ENCODE results near the gene N4BP2L1. TPM values are rescaled to one million over a fixed set of nuclear protein-coding genes. Genes with fewer than 3 reads are reported as not detected.
A peak's percentile ranks its signal among the peaks of the same experiment; 100 is the strongest.

Gene N4BP2L1
- polyA plus RNA-seq, 3 donors, result 50.9 to 82.5 (median 81.5) TPM

DNA sequence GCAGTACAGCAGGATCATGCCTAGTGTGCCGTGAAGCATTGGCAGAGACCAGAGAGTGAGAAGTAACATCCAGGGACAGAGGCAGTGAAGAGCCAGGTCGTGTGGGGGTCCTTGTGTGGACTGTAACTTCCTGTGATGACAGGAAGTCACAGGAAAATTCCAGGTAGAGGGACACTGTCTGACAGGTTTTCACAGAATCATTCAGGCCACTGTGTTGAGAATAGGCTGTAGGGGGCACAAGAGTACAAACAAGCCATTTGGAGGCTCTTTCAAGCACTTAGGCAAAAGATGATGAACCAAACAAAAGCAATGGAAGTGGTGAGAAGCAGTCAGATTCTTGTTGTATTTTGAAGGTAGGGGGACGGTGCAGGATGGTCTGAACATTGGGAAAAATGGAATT is 46.4 kb downstream of the N4BP2L1 start:
- no peaks in the 10 kb centered on the region for H3K27me3 ChIP-seq (ENCODE audit: control insufficient read depth in 2 of 2, insufficient read depth in 2 of 2, low read length in 2 of 2)
- H3K79me2 ChIP-seq (ENCODE audit: insufficient read depth, low read length), result no peaks in the 10 kb centered on the region
- Mint-ChIP-seq H3K4me1 (no peaks in the 10 kb centered on the region), H3K9me3 (peaks cover 0 to 2% (median 0%) of the 10 kb centered on the region in 7 donors), H3K27me3 (ENCODE audit: low read depth in 3 of 3) (no peaks in the 10 kb centered on the region), H3K27ac (no peak overlapping the region), H3K36me3 (peaks cover 14 to 20% of the 10 kb centered on the region in 2 donors), H3K4me3 (no peak overlapping the region)
- H3K4me1 ChIP-seq (ENCODE audit: control insufficient read depth in 1 of 2, insufficient read depth in 2 of 2, low read length in 2 of 2), result no peaks in the 10 kb centered on the region
- H3K9me3 ChIP-seq (replicated peaks in 1 of 2; ENCODE audit: control insufficient read depth in 1 of 2, insufficient read depth in 1 of 2, low read length in 2 of 2), result no peaks in the 10 kb centered on the region
- intact Hi-C loops (cut with micrococcal nuclease), result no loop called here
- no peak overlapping the region for H2AFZ ChIP-seq (ENCODE audit: insufficient read depth, low read depth, low read length, poor library complexity, severe bottlenecking)
- TF ChIP-seq, protein P1, sequence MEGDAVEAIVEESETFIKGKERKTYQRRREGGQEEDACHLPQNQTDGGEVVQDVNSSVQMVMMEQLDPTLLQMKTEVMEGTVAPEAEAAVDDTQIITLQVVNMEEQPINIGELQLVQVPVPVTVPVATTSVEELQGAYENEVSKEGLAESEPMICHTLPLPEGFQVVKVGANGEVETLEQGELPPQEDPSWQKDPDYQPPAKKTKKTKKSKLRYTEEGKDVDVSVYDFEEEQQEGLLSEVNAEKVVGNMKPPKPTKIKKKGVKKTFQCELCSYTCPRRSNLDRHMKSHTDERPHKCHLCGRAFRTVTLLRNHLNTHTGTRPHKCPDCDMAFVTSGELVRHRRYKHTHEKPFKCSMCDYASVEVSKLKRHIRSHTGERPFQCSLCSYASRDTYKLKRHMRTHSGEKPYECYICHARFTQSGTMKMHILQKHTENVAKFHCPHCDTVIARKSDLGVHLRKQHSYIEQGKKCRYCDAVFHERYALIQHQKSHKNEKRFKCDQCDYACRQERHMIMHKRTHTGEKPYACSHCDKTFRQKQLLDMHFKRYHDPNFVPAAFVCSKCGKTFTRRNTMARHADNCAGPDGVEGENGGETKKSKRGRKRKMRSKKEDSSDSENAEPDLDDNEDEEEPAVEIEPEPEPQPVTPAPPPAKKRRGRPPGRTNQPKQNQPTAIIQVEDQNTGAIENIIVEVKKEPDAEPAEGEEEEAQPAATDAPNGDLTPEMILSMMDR (IDR thresholded peaks at IDR 0.05), result peak; percentile 33
- H3K4me3 ChIP-seq (replicated peaks in 1 of 3; ENCODE audit: low read depth in 2 of 3, low read length in 3 of 3), result no peak overlapping the region
- H4K20me1 ChIP-seq (ENCODE audit: insufficient read depth, low read length), result no peaks in the 10 kb centered on the region
- peak overlapping the region in 1 of 2 donors; percentile 37 for H3K27ac ChIP-seq (ENCODE audit: low read depth in 1 of 2, low read length in 2 of 2)
- no peak overlapping the region for H3K9ac ChIP-seq (ENCODE audit: insufficient read depth, low read length, poor library complexity, severe bottlenecking)
- DNase-seq, result peak in 2 of 3 donors; percentile 12 to 15
- no peak overlapping the region for H3K4me2 ChIP-seq (replicated peaks; ENCODE audit: extremely low read depth, low read length, poor library complexity, severe bottlenecking)
- WGBS (ENCODE audit: insufficient coverage), result 88% methylated on average over 3 of the region's 3 CpGs
- H3K36me3 ChIP-seq (replicated peaks in 1 of 2; ENCODE audit: control insufficient read depth in 1 of 2, insufficient read depth in 2 of 2, low read length in 2 of 2), result peaks cover 6 to 72% of the 10 kb centered on the region in 2 donors

DNA sequence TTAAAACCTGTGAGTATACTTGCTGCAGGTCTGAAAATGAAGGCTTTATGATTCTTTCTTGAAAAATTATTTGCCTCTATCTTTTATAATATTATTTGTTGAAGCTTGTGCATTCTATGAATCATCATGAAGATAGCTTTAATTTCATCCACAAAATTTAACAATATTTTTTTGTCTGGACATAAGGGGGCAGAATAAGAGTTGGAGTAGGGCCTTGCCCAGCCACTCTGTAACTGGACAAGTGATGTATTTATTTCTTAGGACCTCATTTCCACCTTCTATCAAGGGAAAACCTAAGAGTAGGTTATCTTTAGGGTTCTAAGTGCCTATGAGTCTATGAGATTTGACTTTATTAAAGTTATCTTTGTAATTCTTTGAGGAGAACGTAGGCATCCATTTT is 49.9 kb downstream of the N4BP2L1 start:
- intact Hi-C loops (cut with micrococcal nuclease), result no loop called here
- Histone ChIP-seq H4K20me1 (ENCODE audit: insufficient read depth, low read length) (no peaks in the 10 kb centered on the region), H3K4me1 (ENCODE audit: control insufficient read depth in 1 of 2, insufficient read depth in 2 of 2, low read length in 2 of 2) (no peaks in the 10 kb centered on the region), H3K36me3 (replicated peaks in 1 of 2; ENCODE audit: control insufficient read depth in 1 of 2, insufficient read depth in 2 of 2, low read length in 2 of 2) (peaks cover 11 to 91% of the 10 kb centered on the region in 2 donors), H3K4me2 (replicated peaks; ENCODE audit: extremely low read depth, low read length, poor library complexity, severe bottlenecking) (no peak overlapping the region), H2AFZ (ENCODE audit: insufficient read depth, low read depth, low read length, poor library complexity, severe bottlenecking) (no peak overlapping the region), H3K9ac (ENCODE audit: insufficient read depth, low read length, poor library complexity, severe bottlenecking) (no peak overlapping the region), H3K27me3 (ENCODE audit: control insufficient read depth in 2 of 2, insufficient read depth in 2 of 2, low read length in 2 of 2) (no peaks in the 10 kb centered on the region), H3K27ac (ENCODE audit: low read depth in 1 of 2, low read length in 2 of 2) (no peak overlapping the region), H3K4me3 (replicated peaks in 1 of 3; ENCODE audit: low read depth in 2 of 3, low read length in 3 of 3) (no peak overlapping the region), H3K79me2 (ENCODE audit: insufficient read depth, low read length) (no peaks in the 10 kb centered on the region), H3K9me3 (replicated peaks in 1 of 2; ENCODE audit: control insufficient read depth in 1 of 2, insufficient read depth in 1 of 2, low read length in 2 of 2) (peaks cover 0 to 5% of the 10 kb centered on the region in 2 donors)
- H3K9me3 Mint-ChIP-seq, result peaks cover 0 to 5% (median 2%) of the 10 kb centered on the region in 7 donors
- no peaks in the 10 kb centered on the region for H3K27me3 Mint-ChIP-seq (ENCODE audit: low read depth in 3 of 3)
- H3K36me3 Mint-ChIP-seq, result peaks cover 31 to 38% of the 10 kb centered on the region in 2 donors
- TF ChIP-seq, protein P1 (IDR thresholded peaks at IDR 0.05), result no peak
- DNase-seq, result no peak
- H3K4me3 Mint-ChIP-seq, result no peak overlapping the region
- WGBS (ENCODE audit: insufficient coverage), result no CpG with 5 or more reads among the region's 1 CpG
- no peak overlapping the region for H3K27ac Mint-ChIP-seq
- H3K4me1 Mint-ChIP-seq, result no peaks in the 10 kb centered on the region

All from CD14-positive monocyte (primary cell).